Measurements from ENCODE around the gene MYO1D. TPM values are rescaled to one million over a fixed set of nuclear protein-coding genes. Genes with fewer than 3 reads are reported as not detected.

The MYO1D gene
- total and polyA plus RNA-seq, 8 donors, result 11.6 to 727 (median 73.4) TPM

GRCh38 chr17:32558326-32558955 is 318.5 kb downstream of the MYO1D start:
- Histone ChIP-seq H3K9me3 (no peaks in the 10 kb centered on the region), H3K4me3 (no peak overlapping the region), H3K36me3 (no peaks in the 10 kb centered on the region), H3K27me3 (no peaks in the 10 kb centered on the region), H3K27ac (no peak overlapping the region), H3K4me1 (peaks cover 0 to 18% (median 11%) of the 10 kb centered on the region in 4 donors)
- intact Hi-C loops (cut with DNase I; ENCODE audit: low total_unique reads), result no loop called here
- 56 to 71% (median 59%) methylated on average over 6 of the region's 6 CpGs for WGBS, 5 donors
- DNase-seq, result peak in 1 of 2 donors; percentile 27
- TF ChIP-seq POLR2A (IDR thresholded peaks at IDR 0.05), result no peak
- TF ChIP-seq POLR2AphosphoS5 (IDR thresholded peaks at IDR 0.05), result no peak
- TF ChIP-seq, protein P1, sequence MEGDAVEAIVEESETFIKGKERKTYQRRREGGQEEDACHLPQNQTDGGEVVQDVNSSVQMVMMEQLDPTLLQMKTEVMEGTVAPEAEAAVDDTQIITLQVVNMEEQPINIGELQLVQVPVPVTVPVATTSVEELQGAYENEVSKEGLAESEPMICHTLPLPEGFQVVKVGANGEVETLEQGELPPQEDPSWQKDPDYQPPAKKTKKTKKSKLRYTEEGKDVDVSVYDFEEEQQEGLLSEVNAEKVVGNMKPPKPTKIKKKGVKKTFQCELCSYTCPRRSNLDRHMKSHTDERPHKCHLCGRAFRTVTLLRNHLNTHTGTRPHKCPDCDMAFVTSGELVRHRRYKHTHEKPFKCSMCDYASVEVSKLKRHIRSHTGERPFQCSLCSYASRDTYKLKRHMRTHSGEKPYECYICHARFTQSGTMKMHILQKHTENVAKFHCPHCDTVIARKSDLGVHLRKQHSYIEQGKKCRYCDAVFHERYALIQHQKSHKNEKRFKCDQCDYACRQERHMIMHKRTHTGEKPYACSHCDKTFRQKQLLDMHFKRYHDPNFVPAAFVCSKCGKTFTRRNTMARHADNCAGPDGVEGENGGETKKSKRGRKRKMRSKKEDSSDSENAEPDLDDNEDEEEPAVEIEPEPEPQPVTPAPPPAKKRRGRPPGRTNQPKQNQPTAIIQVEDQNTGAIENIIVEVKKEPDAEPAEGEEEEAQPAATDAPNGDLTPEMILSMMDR (IDR thresholded peaks at IDR 0.05), result no peak
- no peak for TF ChIP-seq EP300 (IDR thresholded peaks at IDR 0.05)

DNA sequence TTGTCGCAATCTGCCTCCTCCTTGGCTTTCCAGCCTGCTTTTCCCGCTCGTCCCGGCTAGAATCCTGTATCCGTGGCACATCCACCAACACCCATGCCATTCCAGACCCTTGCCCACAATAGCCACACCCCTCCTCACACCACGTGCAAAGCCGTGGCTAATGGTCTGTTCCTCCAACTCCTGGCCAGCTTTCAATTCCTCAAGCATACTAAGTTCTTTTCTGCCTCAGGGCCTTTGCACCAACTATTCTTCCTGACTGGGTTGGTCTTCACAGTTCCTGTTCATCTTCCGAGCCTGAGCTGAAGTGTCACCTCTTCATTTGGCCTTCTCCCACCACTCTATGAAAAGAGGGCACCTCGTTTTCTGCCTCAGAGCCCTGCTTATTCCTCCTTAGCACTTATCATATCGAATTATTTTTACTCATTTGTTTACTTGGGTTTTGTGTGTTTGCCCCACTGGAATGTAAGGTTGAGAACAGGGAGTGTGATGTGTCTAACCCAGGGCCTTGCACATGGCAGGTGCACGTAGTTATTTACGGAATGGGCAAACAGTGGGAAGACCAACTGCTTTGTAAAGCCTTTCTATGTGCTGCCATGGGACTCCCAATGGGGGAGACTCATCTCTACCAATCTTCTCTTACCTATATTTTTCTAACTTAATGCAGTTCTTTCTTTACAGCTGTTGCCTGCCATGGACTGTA is 321.2 kb downstream of the MYO1D start:
- intact Hi-C loops (cut with DNase I; ENCODE audit: low total_unique reads), result no loop called here
- 92 to 97% (median 94%) methylated on average over 12 of the region's 12 CpGs for WGBS, 5 donors
- DNase-seq, result no peak
- H3K4me3 ChIP-seq, result no peak overlapping the region
- H3K36me3 ChIP-seq, result no peaks in the 10 kb centered on the region
- no peaks in the 10 kb centered on the region for H3K27me3 ChIP-seq
- no peaks in the 10 kb centered on the region for H3K9me3 ChIP-seq
- TF ChIP-seq, protein P1 (IDR thresholded peaks at IDR 0.05), result no peak
- TF ChIP-seq EP300 (IDR thresholded peaks at IDR 0.05) (no peak), POLR2AphosphoS5 (IDR thresholded peaks at IDR 0.05) (no peak), POLR2A (IDR thresholded peaks at IDR 0.05) (no peak)
- no peak overlapping the region for H3K27ac ChIP-seq
- H3K4me1 ChIP-seq, result peaks cover 6 to 18% (median 11%) of the 10 kb centered on the region in 4 donors

DNA sequence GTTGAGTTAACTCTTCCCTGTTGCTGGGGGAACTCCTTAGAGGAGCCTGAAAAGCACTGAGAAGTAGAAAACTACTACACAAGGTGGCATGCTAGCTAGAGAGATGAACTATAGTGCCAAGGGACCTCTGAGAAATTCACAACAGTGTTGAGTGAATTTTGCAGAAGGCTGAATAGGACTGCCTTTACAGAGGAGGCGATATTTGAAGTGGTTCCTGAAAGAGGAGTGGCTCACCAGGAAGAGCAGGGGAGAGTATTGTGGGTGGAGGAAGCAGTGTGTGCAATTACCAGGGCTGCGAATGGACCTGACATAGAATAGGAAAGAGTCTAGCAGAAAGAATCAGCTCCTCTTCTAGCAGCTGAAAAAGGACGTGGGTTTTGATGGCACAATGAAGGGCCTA is 323.8 kb downstream of the MYO1D start:
- peaks cover 0 to 8% (median 1%) of the 10 kb centered on the region in 4 donors for H3K4me1 ChIP-seq
- no peaks in the 10 kb centered on the region for H3K9me3 ChIP-seq
- 54 to 83% (median 77%) methylated on average over 3 of the region's 3 CpGs for WGBS, 5 donors
- intact Hi-C loops (cut with DNase I; ENCODE audit: low total_unique reads), result no loop called here
- no peaks in the 10 kb centered on the region for H3K36me3 ChIP-seq
- DNase-seq, result peak in 1 of 2 donors; percentile 24
- no peak overlapping the region for H3K27ac ChIP-seq
- no peak for TF ChIP-seq POLR2AphosphoS5 (IDR thresholded peaks at IDR 0.05)
- TF ChIP-seq, protein P1 (IDR thresholded peaks at IDR 0.05), result no peak
- no peak overlapping the region for H3K4me3 ChIP-seq
- no peaks in the 10 kb centered on the region for H3K27me3 ChIP-seq

- TF ChIP-seq POLR2A (IDR thresholded peaks at IDR 0.05) (no peak), POLR2AphosphoS5 (IDR thresholded peaks at IDR 0.05) (no peak), EP300 (IDR thresholded peaks at IDR 0.05) (no peak)
- TF ChIP-seq, protein P1 (IDR thresholded peaks at IDR 0.05), result no peak
- peaks cover 0 to 8% (median 0%) of the 10 kb centered on the region in 4 donors for H3K4me1 ChIP-seq
- H3K27me3 ChIP-seq, result no peaks in the 10 kb centered on the region
- H3K4me3 ChIP-seq, result no peak overlapping the region
- DNase-seq, result no peak
- no peaks in the 10 kb centered on the region for H3K9me3 ChIP-seq
- intact Hi-C loops (cut with DNase I; ENCODE audit: low total_unique reads), result no loop called here
- H3K36me3 ChIP-seq, result no peaks in the 10 kb centered on the region
- H3K27ac ChIP-seq, result no peak overlapping the region
These were observed 324.6 kb downstream of the MYO1D start for GRCh38 chr17:32552280-32552679.
